IPS DF 6.9 (cell line): Measurements from ENCODE around the gene FRMD4B.

Experiments used
- DNase-seq: peaks from one replicate; pipeline ENCODE4 v3.0.0-alpha.2; 2013; ENCODE audit warnings: low read depth, low spot score
- H3K27ac ChIP-seq: one replicate; pipeline ENCODE4 v1.5.1; 2013; ENCODE audit warnings: low read length, control low read depth
- H3K27me3 ChIP-seq: 2 replicates; pipeline ENCODE4 v1.6.1; 2013; ENCODE audit warnings: mild to moderate bottlenecking, low read length; ENCODE audit not compliant: control insufficient read depth, insufficient read depth
- H3K36me3 ChIP-seq: 2 replicates; pipeline ENCODE4 v1.6.1; 2013; ENCODE audit warnings: low read length; ENCODE audit not compliant: control insufficient read depth, insufficient read depth
- H3K4me1 ChIP-seq: 2 replicates; pipeline ENCODE4 v1.6.1; 2013; ENCODE audit warnings: low read length; ENCODE audit not compliant: control insufficient read depth, insufficient read depth
- H3K4me3 ChIP-seq: 2 replicates; pipeline ENCODE4 v1.5.1; 2013; ENCODE audit warnings: mild to moderate bottlenecking, low read length
- H3K9me3 ChIP-seq: 2 replicates; pipeline ENCODE4 v1.6.1; 2013; ENCODE audit warnings: low read length, inconsistent platforms; ENCODE audit not compliant: control insufficient read depth, insufficient read depth
- WGBS: extraction: QIAGEN DNeasy Blood & Tissue Kit; methylation state at CpG from one replicate; pipeline ENCODE4 v1.1.7; 2013; ENCODE audit warnings: mixed read lengths, missing lambda C conversion rate; ENCODE audit not compliant: insufficient read length, insufficient coverage; 5-methylcytosine and 5-hydroxymethylcytosine counted together

The FRMD4B gene

DNA sequence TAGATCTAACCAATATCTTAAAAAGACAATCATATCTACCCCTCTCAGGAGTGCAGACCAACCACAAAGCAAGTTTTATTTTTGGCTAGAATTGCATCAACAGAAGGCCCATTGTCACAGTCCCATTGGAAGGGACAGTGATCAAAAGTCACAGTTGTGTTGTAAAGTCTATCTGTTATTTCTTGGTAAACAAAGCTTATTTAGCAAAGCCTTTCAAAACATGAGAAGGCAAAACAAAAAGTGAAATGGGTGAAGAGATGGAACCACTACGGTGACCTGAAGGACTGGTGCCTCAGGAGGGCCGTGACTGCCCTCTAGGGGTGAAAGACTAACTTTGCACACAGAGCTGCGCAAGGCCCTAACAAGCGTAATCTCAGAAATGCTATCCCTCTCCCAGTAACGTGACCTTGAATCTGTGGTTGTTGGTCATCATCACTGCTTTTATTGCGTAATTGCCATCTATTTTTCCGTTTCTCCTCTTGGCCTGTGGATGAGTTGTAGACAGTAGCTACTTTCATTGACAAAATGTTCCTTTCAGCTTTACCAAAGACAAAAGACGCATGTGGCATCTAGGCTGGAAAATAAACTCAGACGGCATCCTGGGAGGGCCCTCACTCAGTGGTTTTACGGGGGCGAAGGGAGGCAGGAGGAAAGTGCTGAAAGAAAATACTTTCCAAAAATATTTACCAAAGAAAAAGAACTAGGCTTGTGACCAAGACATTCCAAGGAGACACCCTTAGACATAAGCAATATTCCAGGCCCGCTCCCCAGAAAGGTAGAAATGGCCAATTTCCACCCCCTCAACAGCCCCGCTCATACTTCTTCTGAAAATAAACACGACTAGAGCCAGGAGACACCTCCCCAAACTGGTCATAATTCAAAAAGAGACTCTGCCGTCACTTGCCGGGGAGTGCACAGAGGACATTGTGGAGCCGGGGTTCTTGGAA, 79.4 kb downstream of the FRMD4B start:
- Histone ChIP-seq H3K4me3 (no peak overlapping the region), H3K9me3 (no peaks in the 10 kb centered on the region), H3K4me1 (no peaks in the 10 kb centered on the region), H3K27ac (no peak overlapping the region), H3K36me3 (no peaks in the 10 kb centered on the region), H3K27me3 (no peaks in the 10 kb centered on the region)
- WGBS, result no CpG with 5 or more reads among the region's 17 CpGs
- peak; percentile 43 for DNase-seq

DNA sequence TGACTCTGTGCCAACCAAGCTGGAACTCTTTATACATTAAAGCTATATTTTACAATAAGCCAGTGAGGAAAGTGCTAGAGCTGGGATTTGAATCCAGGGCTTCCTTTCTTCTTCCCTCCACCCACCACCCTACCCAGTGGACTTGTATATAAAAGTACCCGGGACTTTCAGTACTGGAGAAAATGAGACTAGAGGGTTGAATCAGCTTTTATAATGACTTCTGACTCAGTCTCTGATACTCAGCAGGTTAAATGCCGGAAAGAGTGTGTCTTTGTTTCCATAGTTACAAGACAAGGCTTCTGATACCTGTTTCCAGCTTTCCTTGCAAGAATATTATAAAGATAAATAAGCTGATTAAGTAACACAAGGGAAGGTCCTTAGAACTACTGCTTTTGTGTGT, 80.9 kb downstream of the FRMD4B start:
- DNase-seq, result no peak
- WGBS, result no CpG with 5 or more reads among the region's 2 CpGs
- H3K36me3 ChIP-seq, result no peaks in the 10 kb centered on the region

GRCh38 chr3:69304396-69304795, 81.5 kb downstream of the FRMD4B start:
- DNase-seq, result no peak
- H3K27me3 ChIP-seq, result no peaks in the 10 kb centered on the region
- no peak overlapping the region for H3K27ac ChIP-seq
- H3K9me3 ChIP-seq, result no peaks in the 10 kb centered on the region
- WGBS, result no CpG with 5 or more reads among the region's 6 CpGs
- no peaks in the 10 kb centered on the region for H3K36me3 ChIP-seq
- H3K4me1 ChIP-seq, result no peaks in the 10 kb centered on the region
- H3K4me3 ChIP-seq, result no peak overlapping the region

More for the DNA sequence above, 80.9 kb downstream of the FRMD4B start:
- Histone ChIP-seq H3K9me3 (no peaks in the 10 kb centered on the region), H3K27ac (no peak overlapping the region), H3K27me3 (no peaks in the 10 kb centered on the region), H3K4me1 (no peaks in the 10 kb centered on the region), H3K4me3 (no peak overlapping the region)

GRCh38 chr3:69300296-69300695, 85.6 kb downstream of the FRMD4B start:
- WGBS, result 100% methylated on average over 1 of the region's 2 CpGs
- no peak for DNase-seq

DNA sequence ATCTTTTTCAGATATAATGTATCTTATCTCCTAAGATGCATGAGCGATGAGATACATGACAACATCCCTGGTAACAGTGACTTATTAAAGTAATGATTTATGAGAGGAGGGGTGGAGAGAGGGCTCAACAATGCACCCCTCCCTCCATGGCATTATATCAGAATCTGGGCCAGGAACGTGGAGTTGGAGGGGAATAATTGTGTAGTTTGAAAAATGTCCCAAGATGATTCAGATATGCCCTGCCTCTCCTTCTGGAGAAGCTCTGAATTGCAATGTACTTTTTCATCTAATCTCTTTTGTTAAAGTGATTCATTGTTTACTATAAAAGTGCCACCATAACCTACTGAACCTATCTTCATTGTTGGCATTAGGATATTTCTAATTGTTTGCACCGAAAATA, 86.5 kb downstream of the FRMD4B start:
- no CpG with 5 or more reads among the region's 3 CpGs for WGBS
- H3K36me3 ChIP-seq, result no peaks in the 10 kb centered on the region

More at GRCh38 chr3:69300296-69300695, 85.6 kb downstream of the FRMD4B start:
- no peak overlapping the region for H3K27ac ChIP-seq
- H3K4me3 ChIP-seq, result no peak overlapping the region
- H3K36me3 ChIP-seq, result no peaks in the 10 kb centered on the region
- no peaks in the 10 kb centered on the region; the same call in 1 of the 2 replicates for H3K27me3 ChIP-seq
- H3K9me3 ChIP-seq, result no peaks in the 10 kb centered on the region
- no peaks in the 10 kb centered on the region for H3K4me1 ChIP-seq

DNA sequence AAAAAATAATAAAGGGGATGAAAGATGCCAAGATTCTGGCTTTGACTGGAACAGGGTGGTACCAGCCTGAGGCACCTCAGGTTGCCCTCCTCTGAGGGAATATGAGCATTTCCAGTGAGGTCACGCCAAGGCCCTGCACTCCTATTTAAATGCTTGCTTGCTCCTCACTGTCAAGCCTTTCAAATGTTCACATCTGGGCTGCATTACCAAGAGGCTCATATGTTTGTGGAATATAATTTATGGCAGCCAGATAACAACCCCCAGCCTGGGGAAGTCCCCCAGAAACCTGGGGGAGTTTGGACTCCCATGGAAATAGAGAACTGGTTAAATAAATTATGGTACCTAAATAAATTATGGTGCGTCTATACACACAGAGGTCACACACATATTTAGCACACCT, 88.4 kb downstream of the FRMD4B start:
- no CpG with 5 or more reads among the region's 2 CpGs for WGBS
- DNase-seq, result no peak

More for the DNA sequence above, 86.5 kb downstream of the FRMD4B start:
- Histone ChIP-seq H3K27ac (no peak overlapping the region), H3K27me3 (no peaks in the 10 kb centered on the region; the same call in 1 of the 2 replicates), H3K4me3 (no peak overlapping the region), H3K9me3 (no peaks in the 10 kb centered on the region), H3K4me1 (no peaks in the 10 kb centered on the region)
- no peak for DNase-seq

GRCh38 chr3:69296995-69297394, 88.9 kb downstream of the FRMD4B start:
- H3K27ac ChIP-seq, result no peak overlapping the region
- no peak overlapping the region for H3K4me3 ChIP-seq
- no peaks in the 10 kb centered on the region; the same call in 1 of the 2 replicates for H3K4me1 ChIP-seq
- H3K36me3 ChIP-seq, result no peaks in the 10 kb centered on the region
- no peaks in the 10 kb centered on the region; the same call in 1 of the 2 replicates for H3K27me3 ChIP-seq
- no peak for DNase-seq
- H3K9me3 ChIP-seq, result no peaks in the 10 kb centered on the region
- no CpG with 5 or more reads among the region's 6 CpGs for WGBS

More for the DNA sequence above, 88.4 kb downstream of the FRMD4B start:
- Histone ChIP-seq H3K27me3 (no peaks in the 10 kb centered on the region; the same call in 1 of the 2 replicates), H3K4me1 (no peaks in the 10 kb centered on the region), H3K9me3 (no peaks in the 10 kb centered on the region), H3K27ac (no peak overlapping the region), H3K4me3 (no peak overlapping the region), H3K36me3 (no peaks in the 10 kb centered on the region)

GRCh38 chr3:69294014-69294766, 91.7 kb downstream of the FRMD4B start:
- no peaks in the 10 kb centered on the region for H3K36me3 ChIP-seq
- no peak for DNase-seq

DNA sequence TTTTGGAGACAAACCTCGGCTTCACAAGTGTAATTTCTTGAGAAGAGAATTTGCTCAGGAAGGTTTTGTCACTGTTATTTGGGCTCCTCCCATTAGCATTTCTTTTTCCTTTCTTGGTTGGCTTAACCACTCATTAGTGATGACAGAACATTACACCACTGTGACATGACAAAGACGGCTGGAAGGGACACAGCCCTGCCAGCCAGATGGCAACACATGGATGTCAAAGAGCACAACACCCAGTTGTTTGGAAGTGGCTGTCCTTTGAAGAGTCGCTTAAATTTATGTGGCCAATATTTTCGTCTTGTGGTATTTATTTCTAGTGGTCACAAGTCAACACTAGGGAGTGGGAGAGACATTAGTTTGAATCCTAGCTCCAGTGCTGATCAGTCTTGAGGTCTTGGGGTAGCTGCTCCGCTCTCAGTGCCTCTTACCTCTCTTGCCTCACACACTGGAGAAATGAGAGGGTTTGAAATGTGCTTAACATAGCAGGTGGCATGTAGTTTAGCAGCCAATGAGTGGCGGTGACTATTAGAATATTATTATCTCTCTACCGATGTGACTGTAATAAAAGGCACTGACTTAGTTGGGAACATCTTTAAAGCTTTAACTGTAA, 92.8 kb downstream of the FRMD4B start:
- H3K27me3 ChIP-seq, result no peaks in the 10 kb centered on the region; the same call in 1 of the 2 replicates
- DNase-seq, result no peak
- WGBS, result no CpG with 5 or more reads among the region's 7 CpGs
- no peaks in the 10 kb centered on the region for H3K9me3 ChIP-seq
- no peaks in the 10 kb centered on the region for H3K36me3 ChIP-seq
- no peak overlapping the region for H3K27ac ChIP-seq
- no peak overlapping the region for H3K4me3 ChIP-seq
- peaks cover 2% of the 10 kb centered on the region; the same call in 1 of the 2 replicates for H3K4me1 ChIP-seq

More at GRCh38 chr3:69294014-69294766, 91.7 kb downstream of the FRMD4B start:
- H3K4me1 ChIP-seq, result peaks cover 2% of the 10 kb centered on the region; the same call in 1 of the 2 replicates
- no CpG with 5 or more reads among the region's 4 CpGs for WGBS
- H3K27ac ChIP-seq, result no peak overlapping the region
- no peaks in the 10 kb centered on the region for H3K9me3 ChIP-seq
- no peak overlapping the region for H3K4me3 ChIP-seq
- no peaks in the 10 kb centered on the region; the same call in 1 of the 2 replicates for H3K27me3 ChIP-seq

DNA sequence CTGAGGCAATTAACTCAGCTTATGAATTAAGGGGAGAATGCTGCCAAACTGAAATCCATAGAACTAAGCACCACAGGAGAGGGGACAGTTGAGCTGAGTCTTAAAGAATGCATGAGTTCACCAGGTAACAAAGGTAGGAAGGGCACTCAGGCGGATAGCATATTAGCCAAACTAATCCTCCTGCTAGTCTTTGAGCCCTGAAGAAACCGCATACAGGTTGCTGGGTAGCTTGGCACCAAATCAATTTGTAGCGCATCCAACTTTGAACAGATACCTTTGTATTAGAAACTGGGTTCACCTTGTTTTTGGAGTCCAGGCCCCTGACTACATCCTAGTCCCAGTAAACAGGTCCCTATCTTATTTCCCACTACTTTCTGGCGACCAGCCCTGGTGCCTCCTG, 93.7 kb downstream of the FRMD4B start:
- Histone ChIP-seq H3K9me3 (no peaks in the 10 kb centered on the region), H3K4me3 (no peak overlapping the region), H3K36me3 (no peaks in the 10 kb centered on the region), H3K27me3 (no peaks in the 10 kb centered on the region; the same call in 1 of the 2 replicates), H3K4me1 (peaks cover 2% of the 10 kb centered on the region; the same call in 1 of the 2 replicates), H3K27ac (no peak overlapping the region)
- WGBS, result no CpG with 5 or more reads among the region's 4 CpGs
- DNase-seq, result no peak
